Ascending aorta (tissue), 2 donors: ENCODE data around the gene RNF220. TPM values are rescaled to one million over a fixed set of nuclear protein-coding genes. Genes with fewer than 3 reads are reported as not detected.

ENCODE experiments used
- DNase-seq, 2 donors: peaks; one replicate each; pipeline ENCODE4 v3.0.0-alpha.2; 2019; ENCODE audit warnings: low spot score in 2 of 2
- H3K27ac ChIP-seq, 2 donors: fragments of 200-600 bp; sonication (generic); one replicate each; pipeline ENCODE4 v1.5.1; 2016 to 2017; ENCODE audit warnings: mild to moderate bottlenecking in 1 of 2
- H3K27me3 ChIP-seq: fragments of 200-600 bp; sonication (generic); one replicate; pipeline ENCODE4 v1.5.1; 2017
- H3K36me3 ChIP-seq, 2 donors: fragments of 200-600 bp; sonication (generic); one replicate each; pipeline ENCODE4 v1.5.1; 2016
- H3K4me1 ChIP-seq, 2 donors: fragments of 200-600 bp; sonication (generic); one replicate each; pipeline ENCODE4 v1.5.1; 2016 to 2017; ENCODE audit warnings: mild to moderate bottlenecking in 1 of 2
- H3K4me3 ChIP-seq, 2 donors: fragments of 200-600 bp; sonication (generic); one replicate each; pipeline ENCODE4 v1.5.1; 2016 to 2017; ENCODE audit warnings: mild to moderate bottlenecking in 1 of 2
- H3K9me3 ChIP-seq, 2 donors: fragments of 200-600 bp; sonication (generic); one replicate each; pipeline ENCODE4 v1.5.1; 2016
- CTCF ChIP-seq, 3 experiments: fragments of 200-600 bp in 2 of 3; fragments of 450-650 bp in 1 of 3; sonication (generic) in 2 of 3; IDR thresholded peaks; one replicate each; pipeline ENCODE4 v1.5.1; 2016 to 2019; ENCODE audit warnings: antibody characterized with exemption in 3 of 3, mild to moderate bottlenecking in 1 of 3, moderate library complexity in 1 of 3
- intact Hi-C: fragments of 100-400 bp; cut with DNase I; formaldehyde crosslinking; loops from one replicate; pipeline ENCODE4 v1.15.1; 2023
- total RNA-seq: library from RNA; depleted of rRNA; stranded (reverse); fragments of >200 nt; gene quantifications from one replicate; pipeline ENCODE4 v1.1.0, GENCODE V29; 2016

Gene RNF220
- total RNA-seq, 1 donor from 2014 or later, result 54.8 TPM

- H3K27me3 ChIP-seq, result no peaks in the 10 kb centered on the region
- intact Hi-C loops, result no loop called here
- no peaks in the 10 kb centered on the region for H3K36me3 ChIP-seq
- no peak for DNase-seq
- no peaks in the 10 kb centered on the region for H3K4me1 ChIP-seq
- no peaks in the 10 kb centered on the region for H3K9me3 ChIP-seq
- TF ChIP-seq CTCF (IDR thresholded peaks at IDR 0.05), result no peak
- H3K4me3 ChIP-seq, result no peak overlapping the region
- no peak overlapping the region for H3K27ac ChIP-seq
Measured at GRCh38 chr1:44611419-44611818, 206.4 kb downstream of the RNF220 start.

GRCh38 chr1:44611866-44612265 is 206.8 kb downstream of the RNF220 start:
- DNase-seq, result no peak
- intact Hi-C loops, result no loop called here

GRCh38 chr1:44613941-44614340 is 208.9 kb downstream of the RNF220 start:
- no peak overlapping the region for H3K4me3 ChIP-seq
- no peaks in the 10 kb centered on the region for H3K9me3 ChIP-seq
- no peak for DNase-seq
- H3K36me3 ChIP-seq, result no peaks in the 10 kb centered on the region
- intact Hi-C loops, result no loop called here
- H3K4me1 ChIP-seq, result peaks cover 0 to 3% of the 10 kb centered on the region in 2 donors
- H3K27me3 ChIP-seq, result peaks cover 8% of the 10 kb centered on the region
- no peak for TF ChIP-seq CTCF (IDR thresholded peaks at IDR 0.05)
- H3K27ac ChIP-seq, result no peak overlapping the region

More at GRCh38 chr1:44611866-44612265, 206.8 kb downstream of the RNF220 start:
- no peak for TF ChIP-seq CTCF (IDR thresholded peaks at IDR 0.05)
- H3K27me3 ChIP-seq, result no peaks in the 10 kb centered on the region
- H3K36me3 ChIP-seq, result no peaks in the 10 kb centered on the region
- no peak overlapping the region for H3K4me3 ChIP-seq
- H3K4me1 ChIP-seq, result peaks cover 0 to under 1% of the 10 kb centered on the region in 2 donors
- H3K9me3 ChIP-seq, result no peaks in the 10 kb centered on the region
- H3K27ac ChIP-seq, result no peak overlapping the region

- intact Hi-C loops, result no loop called here
- peak overlapping the region in 1 of 2 donors; percentile 52 for H3K4me3 ChIP-seq
Measured at GRCh38 chr1:44616284-44616990, 211.4 kb downstream of the RNF220 start.

GRCh38 chr1:44616991-44617702 is 212.1 kb downstream of the RNF220 start:
- intact Hi-C loops, result no loop called here
- Histone ChIP-seq H3K27ac (no peak overlapping the region), H3K27me3 (peaks cover 8% of the 10 kb centered on the region), H3K9me3 (no peaks in the 10 kb centered on the region), H3K4me3 (peak overlapping the region; percentile 18 to 52), H3K36me3 (no peaks in the 10 kb centered on the region), H3K4me1 (peaks cover 0 to 3% of the 10 kb centered on the region in 2 donors)
- TF ChIP-seq CTCF (IDR thresholded peaks at IDR 0.05), result no peak
- DNase-seq, result no peak

More at GRCh38 chr1:44616284-44616990, 211.4 kb downstream of the RNF220 start:
- TF ChIP-seq CTCF (IDR thresholded peaks at IDR 0.05), result no peak
- Histone ChIP-seq H3K27me3 (peaks cover 8% of the 10 kb centered on the region), H3K27ac (no peak overlapping the region), H3K4me1 (peaks cover 0 to 3% of the 10 kb centered on the region in 2 donors), H3K9me3 (no peaks in the 10 kb centered on the region), H3K36me3 (no peaks in the 10 kb centered on the region)
- DNase-seq, result no peak
